IPS-20b (cell line): ENCODE data around the gene SLC36A2.

ENCODE experiments used
- H3K27ac ChIP-seq: one replicate; pipeline ENCODE4 v1.5.1; 2013; ENCODE audit warnings: low read length
- H3K27me3 ChIP-seq: 2 replicates; pipeline ENCODE4 v1.6.1; 2013; ENCODE audit warnings: mild to moderate bottlenecking, low read length, inconsistent platforms; ENCODE audit not compliant: insufficient read depth
- H3K36me3 ChIP-seq: 2 replicates; pipeline ENCODE4 v1.6.1; 2013; ENCODE audit warnings: low read depth, mild to moderate bottlenecking, inconsistent platforms, low read length, moderate library complexity; ENCODE audit not compliant: insufficient read depth
- H3K4me1 ChIP-seq: 2 replicates; pipeline ENCODE4 v1.6.1; 2013; ENCODE audit warnings: mild to moderate bottlenecking, control low read depth, inconsistent platforms, low read length, moderate library complexity; ENCODE audit not compliant: insufficient read depth
- H3K4me3 ChIP-seq: 2 replicates; pipeline ENCODE4 v1.5.1; 2013; ENCODE audit warnings: mild to moderate bottlenecking, low read length, inconsistent platforms
- H3K9ac ChIP-seq: 2 replicates; pipeline ENCODE4 v1.6.1; 2013; ENCODE audit warnings: low read depth, mild to moderate bottlenecking, inconsistent platforms, low read length, moderate library complexity
- H3K9me3 ChIP-seq: 2 replicates; pipeline ENCODE4 v1.6.1; 2013; ENCODE audit warnings: mild to moderate bottlenecking, low read depth, low read length, inconsistent platforms; ENCODE audit not compliant: insufficient read depth

Gene SLC36A2

GRCh38 chr5:151281001-151281639 is 66.2 kb downstream of the SLC36A2 start:
- Histone ChIP-seq H3K27ac (no peak overlapping the region), H3K9me3 (no peaks in the 10 kb centered on the region)

DNA sequence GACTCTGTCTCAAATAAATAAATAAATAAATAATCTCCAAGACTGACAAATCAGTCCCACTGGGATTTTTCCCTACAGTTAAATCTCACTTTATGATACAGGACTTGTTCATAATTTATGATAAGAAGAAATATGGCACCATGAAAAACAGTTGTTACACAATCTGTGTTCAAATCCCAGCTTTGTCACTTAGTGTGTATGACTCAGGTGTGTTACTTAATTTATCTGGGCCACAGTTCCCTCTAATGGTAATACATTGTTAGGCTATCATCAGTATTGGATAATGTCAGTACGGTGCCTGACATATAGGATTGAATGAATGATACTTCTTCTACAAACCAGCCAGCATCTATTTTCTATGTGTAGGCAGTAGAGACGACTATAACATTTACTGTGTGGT is 66.9 kb downstream of the SLC36A2 start:
- Histone ChIP-seq H3K27ac (no peak overlapping the region), H3K27me3 (no peaks in the 10 kb centered on the region), H3K4me1 (no peaks in the 10 kb centered on the region), H3K4me3 (no peak overlapping the region), H3K36me3 (no peaks in the 10 kb centered on the region), H3K9ac (no peak overlapping the region), H3K9me3 (no peaks in the 10 kb centered on the region)

More at GRCh38 chr5:151281001-151281639, 66.2 kb downstream of the SLC36A2 start:
- no peak overlapping the region for H3K9ac ChIP-seq
- no peak overlapping the region for H3K4me3 ChIP-seq
- H3K27me3 ChIP-seq, result no peaks in the 10 kb centered on the region
- no peaks in the 10 kb centered on the region for H3K36me3 ChIP-seq
- no peaks in the 10 kb centered on the region for H3K4me1 ChIP-seq

DNA sequence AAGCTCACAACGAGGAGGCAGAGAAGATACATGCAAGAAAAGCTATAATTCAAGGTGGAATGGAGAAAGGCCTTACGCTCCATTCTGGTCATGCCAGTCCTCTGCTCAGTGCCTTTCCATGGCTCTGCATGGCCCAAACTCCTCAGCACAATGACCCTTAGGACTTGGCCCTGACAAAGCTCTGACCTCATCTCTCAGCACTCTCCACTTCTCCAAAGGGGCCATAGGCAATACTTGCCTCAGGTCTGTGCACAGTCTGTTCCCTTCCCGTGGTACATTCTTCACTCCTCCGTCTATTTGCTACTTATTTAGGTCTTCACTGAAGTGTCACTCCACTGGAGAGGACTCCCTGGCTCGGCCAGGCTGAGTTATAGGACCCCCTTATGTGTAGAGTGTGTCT is 68.5 kb downstream of the SLC36A2 start:
- no peak overlapping the region for H3K27ac ChIP-seq
- no peaks in the 10 kb centered on the region for H3K9me3 ChIP-seq
- no peaks in the 10 kb centered on the region for H3K36me3 ChIP-seq
- H3K4me1 ChIP-seq, result no peaks in the 10 kb centered on the region
- no peaks in the 10 kb centered on the region for H3K27me3 ChIP-seq
- no peak overlapping the region for H3K9ac ChIP-seq
- no peak overlapping the region for H3K4me3 ChIP-seq

GRCh38 chr5:151275803-151276202 is 71.6 kb downstream of the SLC36A2 start:
- Histone ChIP-seq H3K9ac (no peak overlapping the region), H3K27ac (no peak overlapping the region), H3K4me1 (no peaks in the 10 kb centered on the region), H3K27me3 (no peaks in the 10 kb centered on the region), H3K36me3 (no peaks in the 10 kb centered on the region), H3K9me3 (no peaks in the 10 kb centered on the region), H3K4me3 (no peak overlapping the region)

- Histone ChIP-seq H3K27me3 (no peaks in the 10 kb centered on the region), H3K36me3 (no peaks in the 10 kb centered on the region; the same call in 1 of the 2 replicates), H3K27ac (no peak overlapping the region), H3K4me1 (no peaks in the 10 kb centered on the region), H3K9ac (no peak overlapping the region), H3K9me3 (no peaks in the 10 kb centered on the region), H3K4me3 (no peak overlapping the region)
These were observed 72.7 kb downstream of the SLC36A2 start for GRCh38 chr5:151274666-151275065.

DNA sequence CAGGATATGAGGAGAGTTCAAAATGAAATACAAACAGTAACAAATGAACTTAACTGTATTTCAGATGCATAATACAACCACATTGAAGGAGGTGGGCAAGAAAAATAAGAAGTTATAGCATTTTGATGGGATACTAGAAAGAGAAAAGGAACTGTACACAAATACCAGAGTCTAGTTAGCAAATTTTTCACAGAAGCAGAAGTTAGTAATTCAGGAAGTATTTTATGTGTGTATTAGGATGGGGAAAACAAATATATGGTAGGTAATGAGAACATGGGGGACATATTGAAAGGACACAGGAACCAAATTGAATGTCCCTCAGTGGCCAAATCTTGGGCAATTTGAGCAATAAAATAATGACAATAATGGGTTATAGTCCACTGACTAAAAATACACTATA is 76.0 kb downstream of the SLC36A2 start:
- Histone ChIP-seq H3K36me3 (peaks cover 19% of the 10 kb centered on the region), H3K9ac (no peak overlapping the region), H3K27me3 (no peaks in the 10 kb centered on the region)

DNA sequence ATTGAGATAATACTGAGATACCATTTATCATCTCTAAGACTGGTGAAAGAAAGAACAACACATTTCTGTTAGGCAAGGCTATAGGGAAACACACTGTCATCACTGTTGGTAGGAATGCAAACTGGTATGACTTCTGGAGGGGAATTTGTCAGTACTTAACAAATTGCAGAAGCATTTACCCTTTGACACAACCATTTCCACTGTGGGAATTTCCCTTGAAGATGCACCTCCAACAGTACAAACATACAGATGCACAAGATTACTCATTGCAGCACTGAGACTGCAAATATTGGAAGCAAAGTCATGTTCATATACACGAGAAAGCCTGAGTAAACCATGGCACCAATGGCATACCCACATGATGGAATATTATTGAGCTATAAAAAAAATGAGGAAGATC is 76.8 kb downstream of the SLC36A2 start:
- H3K9me3 ChIP-seq, result no peaks in the 10 kb centered on the region
- H3K27ac ChIP-seq, result no peak overlapping the region
- no peaks in the 10 kb centered on the region for H3K4me1 ChIP-seq
- no peak overlapping the region for H3K9ac ChIP-seq
- no peaks in the 10 kb centered on the region for H3K27me3 ChIP-seq
- H3K4me3 ChIP-seq, result no peak overlapping the region
- H3K36me3 ChIP-seq, result peaks cover 19% of the 10 kb centered on the region

More for the DNA sequence above, 76.0 kb downstream of the SLC36A2 start:
- no peak overlapping the region for H3K4me3 ChIP-seq
- H3K4me1 ChIP-seq, result no peaks in the 10 kb centered on the region
- H3K9me3 ChIP-seq, result no peaks in the 10 kb centered on the region
- H3K27ac ChIP-seq, result no peak overlapping the region

DNA sequence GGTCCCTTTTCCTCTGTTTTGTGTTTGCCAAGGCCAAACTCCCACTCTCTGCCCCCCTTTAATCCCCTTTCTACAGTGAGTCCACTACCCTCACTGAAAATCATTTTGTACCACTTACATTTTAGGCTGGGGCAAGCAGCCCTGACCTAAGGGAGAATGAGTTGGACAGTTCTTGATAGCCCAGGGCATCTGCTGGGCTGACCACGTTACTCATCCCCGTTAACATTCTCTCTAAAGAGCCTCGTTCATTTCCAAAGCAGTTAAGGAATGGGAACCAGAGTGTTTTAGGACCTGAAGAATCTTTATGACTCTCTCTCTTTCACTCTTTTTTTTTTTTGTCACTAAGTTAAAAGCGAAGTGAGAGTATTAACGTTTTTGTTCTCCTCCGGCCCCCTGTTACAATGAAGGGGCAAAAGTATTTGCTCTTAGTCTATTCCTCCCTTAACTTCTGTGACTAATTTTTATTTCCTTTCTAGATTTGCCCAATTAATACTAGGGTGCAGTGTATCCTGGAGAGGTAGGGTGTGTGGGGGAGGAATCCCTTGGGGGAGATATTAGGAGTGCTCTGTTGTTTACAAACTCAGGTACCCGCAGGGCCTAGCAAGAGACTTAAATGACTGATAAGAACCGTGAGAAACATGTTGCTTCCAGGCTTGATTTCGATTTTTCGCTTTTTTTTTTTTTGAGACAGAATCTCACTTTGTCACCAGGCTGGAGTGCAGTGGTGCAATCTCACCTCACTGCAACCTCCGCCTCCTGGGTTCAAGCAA is 79.7 kb downstream of the SLC36A2 start:
- H3K9ac ChIP-seq, result no peak overlapping the region
- H3K36me3 ChIP-seq, result peaks cover 19% of the 10 kb centered on the region
- H3K4me3 ChIP-seq, result no peak overlapping the region
- no peaks in the 10 kb centered on the region for H3K9me3 ChIP-seq
- H3K27me3 ChIP-seq, result no peaks in the 10 kb centered on the region
- no peaks in the 10 kb centered on the region for H3K4me1 ChIP-seq
- no peak overlapping the region for H3K27ac ChIP-seq
